Heart right ventricle (tissue), 16 donors: ENCODE data around the gene TAPT1. TPM values are rescaled to one million over a fixed set of nuclear protein-coding genes. Genes with fewer than 3 reads are reported as not detected.
A peak's percentile ranks its signal among the peaks of the same experiment; 100 is the strongest.

Experiments used
- ATAC-seq, 8 donors: fragments of 200-7000 bp; cut with Tn5 transposase; one replicate each; pipeline ENCODE4 v1.9.1; 2020; ENCODE audit warnings: mild to moderate bottlenecking in 8 of 8, moderate library complexity in 8 of 8, moderate number of reproducible peaks in 1 of 8
- DNase-seq, 2 donors: peaks; one replicate each; pipeline ENCODE4 v3.0.0-alpha.2; 2020
- H3K27ac ChIP-seq, 10 donors: fragments of 200-600 bp; sonication (generic) in 2 of 10; one replicate each; pipeline versions ENCODE4 v1.5.0 to v1.8.0; 2020 to 2022; ENCODE audit warnings: mild to moderate bottlenecking in 3 of 10
- H3K27me3 ChIP-seq, 7 donors: fragments of 200-600 bp; one replicate each; pipeline ENCODE4 v1.8.0; 2021 to 2022; ENCODE audit warnings: mild to moderate bottlenecking in 2 of 7
- H3K36me3 ChIP-seq, 9 donors: fragments of 200-600 bp; sonication (generic) in 1 of 9; one replicate each; pipeline versions ENCODE4 v1.5.0 to v1.8.0; 2020 to 2022; ENCODE audit warnings: mild to moderate bottlenecking in 2 of 9
- H3K4me1 ChIP-seq, 9 donors: fragments of 200-600 bp; sonication (generic) in 1 of 9; one replicate each; pipeline versions ENCODE4 v1.5.0 to v1.8.0; 2020 to 2022; ENCODE audit warnings: mild to moderate bottlenecking in 4 of 9
- H3K4me3 ChIP-seq, 10 donors: fragments of 200-600 bp; sonication (generic) in 2 of 10; one replicate each; pipeline versions ENCODE4 v1.5.0 to v1.8.0; 2020 to 2022; ENCODE audit warnings: mild to moderate bottlenecking in 7 of 10, moderate library complexity in 2 of 10
- H3K9me3 ChIP-seq, 11 donors: fragments of 200-600 bp in 10 of 11; sonication (generic) in 2 of 11; one replicate each; pipeline versions ENCODE4 v1.5.0 to v1.8.0; 2013 to 2022; ENCODE audit warnings: mild to moderate bottlenecking in 2 of 11, control low read depth in 1 of 11, moderate library complexity in 1 of 11
- CTCF ChIP-seq, 9 donors: fragments of 200-600 bp; sonication (generic) in 2 of 9; IDR thresholded peaks; one replicate each; pipeline versions ENCODE4 v1.5.0 to v1.8.0; 2021 to 2022; ENCODE audit warnings: antibody characterized with exemption in 9 of 9, mild to moderate bottlenecking in 5 of 9, moderate library complexity in 1 of 9
- WGBS, 2 donors: extraction: QIAGEN DNeasy Blood & Tissue Kit; methylation state at CpG; one replicate each; pipeline ENCODE4 v1.1.7; 2013; ENCODE audit warnings: inconsistent platforms in 1 of 2; 5-methylcytosine and 5-hydroxymethylcytosine counted together
- intact Hi-C, 10 donors: fragments of 100-400 bp; cut with DNase I; formaldehyde crosslinking; loops; one replicate each; pipeline versions ENCODE4 v1.11.1 to v1.14.2; 2022
- polyA plus RNA-seq, 2 donors: library from polyadenylated mRNA; stranded (reverse); fragments of 200-250 nt; gene quantifications; one replicate each; pipeline ENCODE4 v1.2.3, GENCODE V29; 2013
- total RNA-seq, 10 donors: library from RNA; stranded (reverse); fragmentation: NEBNext Ultra II Directional in 3 of 10; extraction: Animal tissue kit (Norgen Biotek cat#: 25700) in 3 of 10; gene quantifications; one replicate each; pipeline versions ENCODE4 v1.2.1 to v1.2.4, GENCODE V29; 2021 to 2023
- donor health status: Arrhythmogenic right ventricular cardiomyopathy.
- donor health status: ischemic (EF 13 %, LVEDD 7.1; RV severe dilation, severe dysfunction).
- donor health status: healthy with polysubstance abuse.
- donor health status: DM: no; HTN: yes; CAD: no.
- donor health status: DM: no; HTN: no; CAD: no.
- donor health status: ischemic (EF 25% LVEDD 6.9; RV normal size, moderate dysfunction).
- donor health status: ischemic (EF 25% LVEDD 5.7; RV mildly dilated, moderate dysfunction).
- donor health status: healthy.
- donor health status: DM: yes; HTN: yes; CAD: no.
- donor health status: Ischemic cardiomyopathy.
- donor health status: ischemic (EF 35%, LVEDD 5.7; RV mildly dilated, moderate dysfunction).
- donor health status: nonischemic (EF 11% LVEDD 7.7; RV severe dilation, severe dysfunction).
- donor health status: DM: yes; HTN: yes; CAD: no.
- donor health status: PGD.
- donor health status: ischemic (EF 29% LVEDD 5.4; RV normal size, mild dysfunction).
- donor health status: nonischemic (EF 23%, LVEDD 6.1; RV moderate dilation, normal function).

TAPT1 gene
- total and polyA plus RNA-seq, 12 donors = 14.3 to 44.8 (median 35.6) TPM

- peaks cover 0 to 3% (median 0%) of the 10 kb centered on the region in 9 donors for H3K36me3 ChIP-seq
Observed at GRCh38 chr4:16238327-16238726, 12.1 kb upstream of the TAPT1 start.

GRCh38 chr4:16237715-16238114 is 11.4 kb upstream of the TAPT1 start:
- Histone ChIP-seq H3K4me1 (peaks cover 0 to 8% (median 2%) of the 10 kb centered on the region in 9 donors), H3K9me3 (no peaks in the 10 kb centered on the region), H3K27ac (peak overlapping the region in 1 of 10 donors; percentile 38), H3K4me3 (no peak overlapping the region), H3K36me3 (no peaks in the 10 kb centered on the region), H3K27me3 (no peaks in the 10 kb centered on the region)
- DNase-seq = no peak
- ATAC-seq = peak in 5 of 8 donors; percentile 44 to 78 (median 46)
- WGBS, 2 donors = 85 to 90% methylated on average over 7 of the region's 7 CpGs
- TF ChIP-seq CTCF (IDR thresholded peaks at IDR 0.05) = no peak
- intact Hi-C loops = no loop called here

More at GRCh38 chr4:16238327-16238726, 12.1 kb upstream of the TAPT1 start:
- Histone ChIP-seq H3K4me1 (peaks cover 0 to 6% (median 0%) of the 10 kb centered on the region in 9 donors), H3K27me3 (no peaks in the 10 kb centered on the region), H3K4me3 (no peak overlapping the region), H3K9me3 (no peaks in the 10 kb centered on the region), H3K27ac (peak overlapping the region in 1 of 10 donors; percentile 38)
- intact Hi-C loops = no loop called here
- DNase-seq (no peak), ATAC-seq (no peak)
- no peak for TF ChIP-seq CTCF (IDR thresholded peaks at IDR 0.05)
- 71 to 85% methylated on average over 3 of the region's 3 CpGs for WGBS, 2 donors

GRCh38 chr4:16236402-16237023 is 10.2 kb upstream of the TAPT1 start:
- WGBS, 2 donors = 92 to 93% methylated on average over 5 of the region's 5 CpGs
- ATAC-seq = no peak
- no peak for DNase-seq

GRCh38 chr4:16235209-16235608 is 8.9 kb upstream of the TAPT1 start:
- H3K4me1 ChIP-seq = peaks cover 4 to 34% (median 27%) of the 10 kb centered on the region in 9 donors
- WGBS, 2 donors = 91 to 93% methylated on average over 4 of the region's 4 CpGs
- no peaks in the 10 kb centered on the region for H3K27me3 ChIP-seq
- no peaks in the 10 kb centered on the region for H3K36me3 ChIP-seq
- no peak for ATAC-seq
- no peak for DNase-seq
- no peak overlapping the region for H3K27ac ChIP-seq
- no peaks in the 10 kb centered on the region for H3K9me3 ChIP-seq
- intact Hi-C loops = no loop called here
- no peak overlapping the region for H3K4me3 ChIP-seq
- TF ChIP-seq CTCF (IDR thresholded peaks at IDR 0.05) = no peak

More at GRCh38 chr4:16236402-16237023, 10.2 kb upstream of the TAPT1 start:
- TF ChIP-seq CTCF (IDR thresholded peaks at IDR 0.05) = no peak
- Histone ChIP-seq H3K36me3 (no peaks in the 10 kb centered on the region), H3K4me3 (no peak overlapping the region), H3K9me3 (no peaks in the 10 kb centered on the region), H3K27me3 (no peaks in the 10 kb centered on the region), H3K27ac (no peak overlapping the region), H3K4me1 (peaks cover under 1 to 20% (median 14%) of the 10 kb centered on the region in 9 donors)
- intact Hi-C loops = no loop called here
